ENCODE measurements around the gene PKD2.

GRCh38 chr4:87981486-87981885 is 25.9 kb upstream of the PKD2 start:
- TF ChIP-seq EZH2 (IDR thresholded peaks at IDR 0.05; ENCODE audit: low read length, missing control alignments) (no peak), CTCF (conservative IDR thresholded peaks at IDR 0.05 in 1 of 2, IDR thresholded peaks at IDR 0.05 in 1 of 2; ENCODE audit: low read depth in 1 of 2, low read length in 2 of 2) (no peak)

All from fibroblast of lung (primary cell).